HTR-8/SVneo (cell line): ENCODE results near the gene KIAA1549.
"Not testable (repeated sequence)": the region's sequence is repeated elsewhere in the genome, so short reads cannot be mapped to it uniquely, and the experiment has no call there.

Experiments used
- DNase-seq: peaks from one replicate; pipeline ENCODE4 v3.0.0; 2011; ENCODE audit warnings: low spot score, mixed read lengths; ENCODE audit not compliant: insufficient read length
- FAIRE-seq: peaks from 2 replicates; lab custom pipeline; 2011; peaks lifted over from hg19 to GRCh38; lab: Jason Lieb, UNC

KIAA1549 gene

GRCh38 chr7:138948403-138948802 is 32.8 kb downstream of the KIAA1549 start:
- DNase-seq: no peak
- FAIRE-seq: no peak

GRCh38 chr7:138945821-138946220 is 35.4 kb downstream of the KIAA1549 start:
- FAIRE-seq: no peak
- DNase-seq: no peak

GRCh38 chr7:138945154-138945553 is 36.0 kb downstream of the KIAA1549 start:
- DNase-seq (no peak), FAIRE-seq (no peak)

GRCh38 chr7:138944592-138944991 is 36.6 kb downstream of the KIAA1549 start:
- DNase-seq (no peak), FAIRE-seq (no peak)

- no peak for FAIRE-seq
- DNase-seq: no peak
Measured at GRCh38 chr7:138943061-138943460, 38.1 kb downstream of the KIAA1549 start.

GRCh38 chr7:138941545-138941944 is 39.6 kb downstream of the KIAA1549 start:
- FAIRE-seq (no peak), DNase-seq (no peak)

GRCh38 chr7:138940602-138941001 is 40.6 kb downstream of the KIAA1549 start:
- FAIRE-seq, DNase-seq: not testable (repeated sequence)

- no peak for FAIRE-seq
- DNase-seq: no peak
Measured at GRCh38 chr7:138937484-138937883, 43.7 kb downstream of the KIAA1549 start.

GRCh38 chr7:138935465-138936011 is 45.7 kb downstream of the KIAA1549 start:
- no peak for FAIRE-seq
- peak; percentile 78 for DNase-seq

- FAIRE-seq: no peak
- peak; percentile 19 for DNase-seq
Measured at GRCh38 chr7:138934861-138935260, 46.3 kb downstream of the KIAA1549 start.

- DNase-seq (no peak), FAIRE-seq (no peak)
Measured at GRCh38 chr7:138934367-138934766, 46.8 kb downstream of the KIAA1549 start.

- FAIRE-seq: no peak
- DNase-seq: no peak
Measured at GRCh38 chr7:138932870-138933269, 48.3 kb downstream of the KIAA1549 start.

- no peak for DNase-seq
- no peak for FAIRE-seq
Measured at GRCh38 chr7:138932427-138932826, 48.8 kb downstream of the KIAA1549 start.

- DNase-seq (no peak), FAIRE-seq (no peak)
Measured at GRCh38 chr7:138929969-138930368, 51.2 kb downstream of the KIAA1549 start.

- FAIRE-seq (no peak), DNase-seq (no peak)
Measured at GRCh38 chr7:138926241-138926612, 55.0 kb downstream of the KIAA1549 start.

- DNase-seq: no peak
- FAIRE-seq: no peak
Measured at GRCh38 chr7:138924501-138925225, 56.5 kb downstream of the KIAA1549 start.

GRCh38 chr7:138921277-138921676 is 59.9 kb downstream of the KIAA1549 start:
- FAIRE-seq: no peak
- DNase-seq: no peak

GRCh38 chr7:138919911-138920310 is 61.3 kb downstream of the KIAA1549 start:
- DNase-seq (no peak), FAIRE-seq (no peak)

GRCh38 chr7:138919216-138919615 is 62.0 kb downstream of the KIAA1549 start:
- DNase-seq (no peak), FAIRE-seq (no peak)

- FAIRE-seq (no peak), DNase-seq (no peak)
Measured at GRCh38 chr7:138918756-138919155, 62.4 kb downstream of the KIAA1549 start.

GRCh38 chr7:138918176-138918575 is 63.0 kb downstream of the KIAA1549 start:
- DNase-seq: no peak
- no peak for FAIRE-seq

GRCh38 chr7:138917771-138918170 is 63.4 kb downstream of the KIAA1549 start:
- DNase-seq (no peak), FAIRE-seq (no peak)
